HCEC 1CT (cell line): ENCODE data around the gene RYR3.
"Not testable (repeated sequence)": the region's sequence is repeated elsewhere in the genome, so short reads cannot be mapped to it uniquely, and the experiment has no call there.

Experiments
- DNase-seq: peaks from one replicate; pipeline ENCODE4 v3.0.0-alpha.2; 2017

RYR3 gene

DNA sequence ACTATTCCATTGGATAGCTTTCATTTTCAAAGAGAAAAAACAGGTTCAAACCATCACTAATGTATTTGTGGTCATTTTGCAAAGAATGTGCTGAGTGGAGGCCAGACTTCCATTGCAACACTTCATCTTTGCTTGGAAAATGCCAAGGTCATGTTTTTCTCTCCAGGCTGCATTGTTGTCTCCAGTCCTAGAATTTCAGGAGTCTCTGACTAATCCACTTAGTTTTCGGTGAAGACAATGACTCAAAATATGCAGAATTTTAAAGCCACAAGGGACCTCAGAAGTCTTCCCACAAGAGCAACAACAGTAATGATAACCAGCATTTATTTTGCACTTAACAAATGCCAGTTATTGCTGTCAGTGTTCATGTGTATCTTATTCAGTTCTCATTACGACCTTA is 277.0 kb downstream of the RYR3 start:
- DNase-seq, result peak; percentile 34

GRCh38 chr15:33592864-33593263 is 282.1 kb downstream of the RYR3 start:
- DNase-seq, result no peak

DNA sequence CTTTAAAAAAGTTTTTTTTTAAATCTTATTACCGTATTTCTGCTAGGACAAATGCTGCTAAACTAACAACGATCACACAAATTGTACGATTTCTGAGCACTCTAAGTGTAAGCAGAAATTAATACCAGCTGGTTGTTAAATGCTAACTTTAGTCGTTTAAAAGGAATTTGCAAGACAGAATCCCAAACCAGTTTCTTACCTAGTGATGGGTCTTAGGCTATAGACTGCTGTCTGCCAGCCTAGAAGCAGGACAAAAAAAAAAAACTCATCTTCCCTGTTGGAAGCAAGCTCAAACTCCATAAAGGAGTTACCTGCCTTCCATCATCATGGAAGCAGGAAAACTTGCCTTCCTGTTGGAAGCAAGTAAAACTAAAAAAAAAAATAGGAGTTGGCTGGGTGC is 287.6 kb downstream of the RYR3 start:
- DNase-seq, result not testable (repeated sequence)

GRCh38 chr15:33600212-33600611 is 289.4 kb downstream of the RYR3 start:
- no peak for DNase-seq

DNA sequence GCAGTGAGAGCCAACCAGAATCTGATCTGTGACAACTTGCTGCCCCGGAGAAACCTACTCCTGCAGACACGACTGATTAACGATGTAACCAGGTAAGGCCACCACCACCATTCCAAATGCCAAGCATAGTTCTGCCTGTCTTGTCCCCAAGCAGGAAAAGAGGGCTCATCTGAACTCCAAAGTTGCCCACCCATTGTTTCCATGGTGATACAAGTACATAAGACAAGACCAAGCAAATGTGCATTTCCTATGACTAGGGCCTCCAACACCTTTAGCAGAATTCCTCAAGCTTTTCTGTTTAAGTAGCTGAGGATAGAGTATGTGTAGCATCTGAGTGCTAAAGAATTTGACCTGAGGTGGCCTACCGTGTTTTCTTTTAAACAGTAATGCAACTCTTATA is 290.7 kb downstream of the RYR3 start:
- no peak for DNase-seq

DNA sequence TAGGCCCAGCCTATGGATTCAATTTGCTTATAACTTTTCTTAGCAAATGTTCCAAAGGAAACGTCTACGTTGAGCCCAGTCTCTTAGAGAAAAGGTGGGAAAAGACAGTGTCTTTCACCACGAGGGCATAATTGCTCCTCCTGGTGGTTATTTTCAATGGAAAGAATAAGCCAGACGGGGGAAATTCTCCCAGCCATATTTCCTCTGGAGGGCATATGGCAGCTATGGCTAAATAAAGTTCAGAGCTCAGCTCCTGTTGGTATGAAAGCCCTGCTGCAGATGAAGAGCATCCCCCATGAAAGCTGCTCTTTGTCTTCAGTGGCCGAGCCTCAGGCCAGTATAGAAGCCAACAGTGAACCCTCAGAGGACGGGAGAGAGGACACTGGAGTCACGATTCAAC is 297.9 kb downstream of the RYR3 start:
- no peak for DNase-seq

DNA sequence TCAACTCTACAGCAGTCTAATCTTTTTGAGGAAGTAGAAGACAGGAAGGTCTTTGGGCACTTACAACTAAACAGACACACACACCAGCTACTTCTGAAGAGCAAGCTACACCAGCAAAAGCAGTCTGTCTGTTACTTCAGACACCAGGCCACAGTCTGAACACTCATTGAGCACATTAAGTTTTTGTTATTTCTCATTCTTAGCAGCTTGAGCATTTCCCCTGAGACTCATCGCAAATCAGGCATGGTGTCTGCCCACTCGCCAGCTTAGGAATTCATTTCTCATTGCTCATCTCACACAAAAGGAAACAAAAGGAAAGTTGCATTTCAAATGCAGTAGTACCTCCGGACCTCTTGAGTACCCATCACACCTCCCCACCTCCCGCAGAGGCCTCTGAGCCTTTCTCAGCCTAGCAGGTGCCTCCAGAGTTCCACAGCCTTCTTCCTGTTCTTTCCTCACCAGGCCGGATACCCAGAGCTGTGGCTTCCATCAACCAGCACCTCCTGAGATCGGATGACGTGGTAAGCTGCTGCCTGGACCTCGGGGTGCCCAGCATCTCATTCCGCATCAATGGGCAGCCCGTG is 302.0 kb downstream of the RYR3 start:
- no peak for DNase-seq

- DNase-seq, result no peak
These were observed 305.7 kb downstream of the RYR3 start for GRCh38 chr15:33616475-33616874.

DNA sequence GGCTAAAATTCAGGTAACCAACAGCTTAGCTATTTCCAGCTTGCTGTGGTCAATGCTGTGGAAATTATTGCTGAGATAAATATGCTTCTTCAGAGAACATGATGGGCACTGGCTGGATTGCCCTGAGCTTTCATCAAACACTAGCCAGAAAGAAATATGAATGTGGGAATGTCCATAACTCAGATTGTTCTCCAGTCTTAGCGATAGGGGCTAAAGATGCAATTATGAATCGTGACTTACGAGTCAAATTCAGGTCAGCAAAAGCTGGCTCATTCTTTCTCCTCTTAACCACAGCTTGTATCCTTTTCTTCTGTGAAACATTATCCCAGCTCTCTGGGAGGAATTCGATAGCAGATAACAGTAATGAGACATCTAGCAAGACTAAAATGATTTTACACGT is 307.6 kb downstream of the RYR3 start:
- DNase-seq, result no peak

DNA sequence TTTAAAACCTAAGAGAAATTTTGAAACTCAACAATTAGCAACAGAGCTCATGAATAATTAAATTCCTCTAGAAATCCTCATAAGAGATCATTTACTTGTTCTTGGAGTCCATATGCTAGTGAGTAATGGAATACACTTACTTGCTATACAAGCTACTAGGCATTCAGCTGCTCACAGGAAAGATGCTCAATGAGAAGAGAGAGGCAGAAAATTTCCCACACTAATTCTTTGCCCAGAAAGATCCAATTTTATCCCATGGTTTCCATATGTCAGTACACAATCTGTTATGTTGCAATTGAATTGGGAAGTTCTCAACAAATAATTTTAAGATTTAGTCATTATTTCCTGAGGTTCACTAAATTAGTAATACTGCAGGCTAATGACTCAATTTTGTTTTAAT is 310.4 kb downstream of the RYR3 start:
- peak; percentile 1 for DNase-seq

GRCh38 chr15:33623010-33623409 is 312.2 kb downstream of the RYR3 start:
- no peak for DNase-seq

DNA sequence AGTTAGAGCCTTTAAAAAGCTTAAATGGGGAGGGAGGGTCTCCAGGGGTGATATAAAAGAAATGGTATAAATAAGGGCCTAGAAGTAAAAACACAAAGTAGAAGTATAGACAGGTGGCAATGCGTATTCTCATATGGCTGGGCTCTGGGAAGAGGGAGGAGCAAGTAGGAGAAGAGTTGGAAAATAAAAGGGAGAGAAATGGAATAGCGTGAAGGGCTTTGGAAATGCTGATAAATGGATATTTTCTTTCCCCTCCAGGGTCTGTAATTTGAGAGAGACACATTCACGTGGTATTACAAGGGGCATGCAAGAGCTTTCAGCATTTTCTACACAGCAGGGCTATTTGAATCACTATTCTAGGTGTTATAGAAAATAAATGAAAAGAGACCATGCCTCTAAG is 313.7 kb downstream of the RYR3 start:
- DNase-seq, result no peak

- no peak for DNase-seq
These were observed 318.9 kb downstream of the RYR3 start for GRCh38 chr15:33629647-33630046.

GRCh38 chr15:33636234-33636633 is 325.5 kb downstream of the RYR3 start:
- no peak for DNase-seq

GRCh38 chr15:33636958-33637357 is 326.2 kb downstream of the RYR3 start:
- no peak for DNase-seq

DNA sequence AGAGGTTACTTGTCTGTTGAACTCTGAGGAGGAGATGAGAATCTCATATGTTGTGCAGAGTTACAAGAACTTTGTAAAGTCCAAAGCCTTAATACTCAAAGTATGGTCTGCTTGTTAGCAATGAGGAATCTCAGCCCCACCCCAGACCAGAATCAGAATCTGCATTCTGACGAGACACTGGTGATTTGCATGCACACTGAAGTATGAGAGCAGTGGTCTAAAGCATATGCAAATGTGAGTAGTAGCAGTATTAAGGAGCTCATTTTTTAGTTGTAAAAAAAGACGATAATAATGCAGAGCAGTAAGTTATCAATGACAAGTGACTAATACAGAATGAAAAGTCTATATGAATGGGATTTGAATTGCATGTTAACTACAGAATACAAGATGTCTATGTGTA is 327.7 kb downstream of the RYR3 start:
- no peak for DNase-seq

- DNase-seq, result no peak
These were observed 328.3 kb downstream of the RYR3 start for GRCh38 chr15:33639051-33639450.

GRCh38 chr15:33639456-33639855 is 328.7 kb downstream of the RYR3 start:
- no peak for DNase-seq

DNA sequence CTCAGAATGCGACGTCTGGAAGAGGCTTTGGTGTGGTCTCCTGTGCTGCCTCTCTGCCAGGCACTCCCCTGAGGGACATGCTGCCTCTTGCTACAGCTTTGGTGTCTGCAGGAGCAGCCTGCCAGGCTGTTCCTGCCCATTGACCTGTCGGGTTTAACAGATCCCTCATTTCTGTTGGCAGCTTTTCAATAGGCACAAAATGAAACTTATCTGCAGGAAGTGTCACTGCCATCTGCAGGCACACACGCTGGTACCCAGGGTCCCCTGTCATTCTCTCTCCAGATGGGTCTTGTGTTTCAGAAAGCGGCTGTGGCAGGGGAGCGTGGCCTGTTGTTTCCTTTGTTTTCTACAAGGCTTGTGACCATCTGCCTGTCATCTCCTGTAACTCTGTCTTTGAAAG is 329.2 kb downstream of the RYR3 start:
- no peak for DNase-seq

DNA sequence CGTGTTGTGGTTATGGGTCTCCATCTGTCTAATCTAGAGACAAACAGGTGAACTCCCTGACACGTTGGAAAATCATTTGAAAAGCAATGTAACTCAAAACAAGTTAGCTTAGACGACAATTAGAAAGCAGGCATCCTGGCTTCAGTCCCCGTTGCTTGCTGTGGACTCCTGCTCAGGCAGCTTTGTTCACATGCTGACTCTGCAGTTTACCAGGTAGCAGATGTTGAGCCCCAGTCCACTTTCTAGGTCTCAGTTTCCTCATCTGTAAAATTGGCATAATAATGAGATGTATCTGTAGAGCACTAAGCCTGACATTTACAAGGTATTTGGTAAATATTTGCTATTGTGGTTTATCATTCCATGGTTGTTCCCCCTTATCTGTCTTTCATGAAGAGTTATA is 330.3 kb downstream of the RYR3 start:
- no peak for DNase-seq

DNA sequence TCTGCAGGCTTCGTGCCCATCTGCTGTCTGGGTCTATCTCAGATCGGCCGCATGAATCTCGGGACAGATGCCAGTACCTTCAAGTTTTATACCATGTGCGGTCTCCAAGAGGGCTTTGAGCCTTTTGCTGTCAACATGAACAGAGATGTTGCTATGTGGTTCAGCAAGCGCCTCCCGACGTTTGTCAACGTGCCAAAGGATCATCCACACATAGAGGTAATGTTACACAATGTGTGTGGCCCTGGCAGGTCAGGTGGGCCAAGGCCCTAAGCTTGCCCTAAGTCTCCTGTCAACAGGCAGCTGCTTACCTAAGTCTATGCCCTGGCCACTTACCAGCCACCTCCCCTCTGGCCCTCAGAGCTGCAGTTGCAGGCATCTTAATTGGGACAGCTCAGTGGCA is 333.5 kb downstream of the RYR3 start:
- no peak for DNase-seq

DNA sequence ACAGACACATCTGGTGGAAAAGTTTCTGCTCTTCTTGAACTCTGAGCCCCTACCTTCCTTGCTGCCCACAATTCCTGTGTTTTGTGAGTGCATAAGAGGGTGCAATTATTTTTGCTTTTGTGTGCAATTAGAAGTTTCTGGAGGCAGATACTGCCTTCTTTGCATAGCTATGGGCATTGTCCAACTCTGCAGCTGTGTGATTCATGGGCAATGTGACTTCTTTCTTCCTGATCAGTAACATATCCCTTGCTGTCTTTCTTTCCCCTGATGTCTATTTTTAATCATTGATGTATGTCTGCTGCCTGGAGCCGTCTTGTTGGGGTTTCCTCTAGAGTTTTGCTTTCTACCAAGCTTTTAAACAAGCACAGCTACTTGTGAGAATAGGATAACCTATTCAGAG is 336.0 kb downstream of the RYR3 start:
- DNase-seq, result no peak

- no peak for DNase-seq
These were observed 338.6 kb downstream of the RYR3 start for GRCh38 chr15:33649217-33649933.

- DNase-seq, result no peak
These were observed 344.1 kb downstream of the RYR3 start for GRCh38 chr15:33654860-33655259.

- no peak for DNase-seq
These were observed 344.7 kb downstream of the RYR3 start for GRCh38 chr15:33655488-33655887.
